Measurements from ENCODE around the gene TMEM45A. TPM values are rescaled to one million over a fixed set of nuclear protein-coding genes. Genes with fewer than 3 reads are reported as not detected.

Gene TMEM45A
- total and polyA plus RNA-seq, 7 donors: 1.5 to 5.4 (median 1.7) TPM

DNA sequence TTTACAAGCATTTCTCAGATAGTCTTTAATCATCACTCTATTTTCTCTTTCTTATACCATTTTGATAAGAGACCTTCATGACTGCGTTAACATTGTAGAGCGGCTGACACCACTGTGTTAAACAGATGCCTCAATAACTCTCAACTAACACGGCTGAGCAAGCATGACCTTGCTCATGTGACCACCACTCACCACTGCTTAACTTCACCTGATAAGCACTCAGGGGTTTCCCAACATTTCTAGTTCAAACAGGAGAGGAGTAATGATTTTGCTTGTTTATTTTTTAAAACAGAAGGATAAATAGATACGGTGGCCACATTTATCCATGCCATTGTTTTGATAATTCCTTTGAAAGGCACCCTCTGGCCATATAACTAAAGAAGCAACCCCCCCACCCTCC is 37.7 kb upstream of the TMEM45A start:
- no peaks in the 10 kb centered on the region for H3K27me3 ChIP-seq (ENCODE audit: insufficient read depth in 3 of 3, low read length in 2 of 3)
- H3K27ac ChIP-seq: no peak overlapping the region
- no peak overlapping the region for H3K4me3 ChIP-seq
- TF ChIP-seq, protein P1, sequence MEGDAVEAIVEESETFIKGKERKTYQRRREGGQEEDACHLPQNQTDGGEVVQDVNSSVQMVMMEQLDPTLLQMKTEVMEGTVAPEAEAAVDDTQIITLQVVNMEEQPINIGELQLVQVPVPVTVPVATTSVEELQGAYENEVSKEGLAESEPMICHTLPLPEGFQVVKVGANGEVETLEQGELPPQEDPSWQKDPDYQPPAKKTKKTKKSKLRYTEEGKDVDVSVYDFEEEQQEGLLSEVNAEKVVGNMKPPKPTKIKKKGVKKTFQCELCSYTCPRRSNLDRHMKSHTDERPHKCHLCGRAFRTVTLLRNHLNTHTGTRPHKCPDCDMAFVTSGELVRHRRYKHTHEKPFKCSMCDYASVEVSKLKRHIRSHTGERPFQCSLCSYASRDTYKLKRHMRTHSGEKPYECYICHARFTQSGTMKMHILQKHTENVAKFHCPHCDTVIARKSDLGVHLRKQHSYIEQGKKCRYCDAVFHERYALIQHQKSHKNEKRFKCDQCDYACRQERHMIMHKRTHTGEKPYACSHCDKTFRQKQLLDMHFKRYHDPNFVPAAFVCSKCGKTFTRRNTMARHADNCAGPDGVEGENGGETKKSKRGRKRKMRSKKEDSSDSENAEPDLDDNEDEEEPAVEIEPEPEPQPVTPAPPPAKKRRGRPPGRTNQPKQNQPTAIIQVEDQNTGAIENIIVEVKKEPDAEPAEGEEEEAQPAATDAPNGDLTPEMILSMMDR (IDR thresholded peaks at IDR 0.05): no peak
- ATAC-seq (no peak), DNase-seq (no peak)
- intact Hi-C loops (cut with DNase I): no loop called here
- no peaks in the 10 kb centered on the region for H3K9me3 ChIP-seq
- H3K4me1 ChIP-seq: no peaks in the 10 kb centered on the region
- WGBS, 3 donors: 87 to 89% (median 89%) methylated on average over 4 of the region's 4 CpGs
- H3K36me3 ChIP-seq (ENCODE audit: insufficient read depth in 1 of 2, low read depth in 1 of 2): peaks cover 0 to 6% of the 10 kb centered on the region in 2 donors

DNA sequence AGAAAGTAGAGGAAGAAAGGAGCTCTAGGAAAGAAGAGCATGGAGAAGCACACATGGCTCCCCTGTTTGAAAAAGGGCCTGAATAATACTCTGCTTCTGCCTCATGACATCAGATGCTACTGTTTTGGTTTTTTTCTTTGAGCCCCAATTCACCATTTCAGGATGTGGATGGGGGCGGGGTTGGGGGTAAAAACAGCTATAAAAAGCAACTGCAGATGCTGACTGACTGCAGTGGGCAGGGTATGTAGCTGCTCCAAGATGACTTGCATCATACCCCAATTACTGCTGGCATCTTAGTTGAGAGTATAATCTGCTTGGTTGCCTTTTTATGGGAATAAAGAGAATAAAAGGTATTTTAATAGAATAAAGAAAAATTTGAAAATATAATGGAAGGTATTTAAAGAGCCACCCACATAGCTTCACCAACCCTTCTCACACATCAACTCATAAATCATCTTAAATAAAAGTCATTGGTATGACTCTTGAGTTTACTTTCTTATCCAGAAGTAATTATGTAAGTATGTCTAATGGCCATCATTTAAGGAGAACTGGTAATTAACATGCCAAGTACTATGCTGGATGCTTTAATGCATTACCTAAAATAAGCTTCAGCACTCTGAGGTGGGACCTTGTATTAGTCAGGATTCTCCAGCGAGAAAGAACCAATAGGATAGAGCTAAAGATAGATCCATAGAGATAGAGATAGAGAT is 36.4 kb upstream of the TMEM45A start:
- H3K4me3 ChIP-seq: no peak overlapping the region
- peaks cover 0 to 6% of the 10 kb centered on the region in 2 donors for H3K36me3 ChIP-seq (ENCODE audit: insufficient read depth in 1 of 2, low read depth in 1 of 2)
- no peak overlapping the region for H3K27ac ChIP-seq
- DNase-seq (no peak), ATAC-seq (no peak)
- TF ChIP-seq, protein P1 (IDR thresholded peaks at IDR 0.05): no peak
- intact Hi-C loops (cut with DNase I): no loop called here
- 88 to 95% (median 92%) methylated on average over 2 of the region's 2 CpGs for whole genome bisulfite sequencing, 3 donors
- no peaks in the 10 kb centered on the region for H3K4me1 ChIP-seq
- no peaks in the 10 kb centered on the region for H3K9me3 ChIP-seq
- no peaks in the 10 kb centered on the region for H3K27me3 ChIP-seq (ENCODE audit: insufficient read depth in 3 of 3, low read length in 2 of 3)

DNA sequence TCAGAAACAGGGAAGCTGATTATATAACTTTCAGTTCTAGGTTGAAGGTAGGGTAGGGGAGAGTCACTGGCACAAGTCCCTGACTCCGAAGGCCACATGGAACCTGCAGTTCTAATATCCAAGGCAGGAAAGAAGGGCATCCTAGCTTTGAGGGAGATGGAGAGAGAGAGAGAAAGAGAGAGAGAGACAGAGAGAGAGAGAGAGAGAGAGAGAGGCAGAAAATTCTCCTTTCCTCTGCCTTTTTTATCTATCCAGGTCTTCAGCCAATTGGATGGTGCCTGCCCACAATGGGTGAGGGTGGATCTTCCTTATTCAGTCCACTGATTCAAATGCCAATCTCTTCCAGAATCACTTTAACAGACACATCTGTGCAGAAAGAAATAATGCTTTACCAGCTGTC is 35.7 kb upstream of the TMEM45A start:
- Histone ChIP-seq H3K27me3 (ENCODE audit: insufficient read depth in 3 of 3, low read length in 2 of 3) (no peaks in the 10 kb centered on the region), H3K27ac (no peak overlapping the region), H3K36me3 (ENCODE audit: insufficient read depth in 1 of 2, low read depth in 1 of 2) (peaks cover 0 to 6% of the 10 kb centered on the region in 2 donors), H3K9me3 (no peaks in the 10 kb centered on the region), H3K4me1 (no peaks in the 10 kb centered on the region), H3K4me3 (no peak overlapping the region)
- DNase-seq (no peak), ATAC-seq (no peak)
- intact Hi-C loops (cut with DNase I): loop anchor here in 1 of 2 donors (1.0 kb wide), 1 partner anchor 25 kb away; no protein-coding TSS in a partner anchor
- TF ChIP-seq, protein P1 (IDR thresholded peaks at IDR 0.05): no peak
- 95 to 96% (median 95%) methylated on average over 1 of the region's 1 CpG for WGBS, 3 donors

DNA sequence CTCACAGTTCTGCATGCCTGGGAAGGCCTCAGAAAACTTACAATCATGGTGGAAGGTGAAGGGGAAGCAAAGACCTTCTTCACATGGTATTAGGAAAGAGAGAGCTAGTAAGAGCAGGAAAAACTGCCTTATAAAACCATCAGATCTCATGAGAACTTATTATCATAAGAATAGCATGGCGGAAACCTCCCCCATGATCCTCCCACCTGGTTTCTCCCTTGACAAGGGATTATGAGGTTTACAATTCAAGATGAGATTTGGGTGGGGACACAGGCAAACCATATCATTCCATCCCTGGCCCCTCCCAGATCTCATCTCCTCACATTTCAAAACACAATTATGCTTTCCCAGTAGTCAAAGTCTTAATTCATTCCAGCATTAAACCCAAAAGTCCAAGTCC is 34.6 kb upstream of the TMEM45A start:
- H3K27me3 ChIP-seq (ENCODE audit: insufficient read depth in 3 of 3, low read length in 2 of 3): no peaks in the 10 kb centered on the region
- peaks cover 0 to 6% of the 10 kb centered on the region in 2 donors for H3K36me3 ChIP-seq (ENCODE audit: insufficient read depth in 1 of 2, low read depth in 1 of 2)
- no peak overlapping the region for H3K4me3 ChIP-seq
- ATAC-seq (no peak), DNase-seq (no peak)
- 100% methylated on average over 1 of the region's 1 CpG for WGBS, 3 donors
- no peaks in the 10 kb centered on the region for H3K9me3 ChIP-seq
- H3K27ac ChIP-seq: no peak overlapping the region
- TF ChIP-seq, protein P1 (IDR thresholded peaks at IDR 0.05): no peak
- H3K4me1 ChIP-seq: no peaks in the 10 kb centered on the region
- intact Hi-C loops (cut with DNase I): loop anchor here in 1 of 2 donors (1.0 kb wide), 1 partner anchor 27 kb away; no protein-coding TSS in a partner anchor

DNA sequence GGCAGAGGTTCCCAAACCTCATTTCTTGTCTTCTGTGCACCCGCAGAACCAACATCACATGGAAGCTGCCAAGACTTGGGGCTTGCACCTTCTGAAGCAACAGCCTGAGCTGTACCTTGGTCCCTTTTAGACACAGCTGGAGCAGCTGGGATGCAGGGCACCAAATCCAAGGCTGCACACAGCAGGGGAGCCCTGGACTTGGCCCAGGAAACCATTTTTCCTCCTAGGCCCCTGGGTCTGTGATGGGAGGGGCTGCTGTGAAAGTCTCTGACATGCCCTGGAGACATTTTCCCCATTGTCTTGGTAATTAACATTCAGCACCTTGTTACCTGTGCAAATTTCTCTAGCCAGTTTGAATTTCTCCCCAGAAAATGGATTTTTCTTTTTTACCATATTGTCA is 33.6 kb upstream of the TMEM45A start:
- Histone ChIP-seq H3K4me1 (no peaks in the 10 kb centered on the region), H3K36me3 (ENCODE audit: insufficient read depth in 1 of 2, low read depth in 1 of 2) (peaks cover 0 to 6% of the 10 kb centered on the region in 2 donors), H3K27ac (no peak overlapping the region), H3K4me3 (no peak overlapping the region), H3K9me3 (no peaks in the 10 kb centered on the region), H3K27me3 (ENCODE audit: insufficient read depth in 3 of 3, low read length in 2 of 3) (no peaks in the 10 kb centered on the region)
- ATAC-seq: no peak
- intact Hi-C loops (cut with DNase I): no loop called here
- 93 to 100% (median 94%) methylated on average over 1 of the region's 1 CpG for WGBS, 3 donors
- DNase-seq: no peak
- TF ChIP-seq, protein P1 (IDR thresholded peaks at IDR 0.05): no peak

All from psoas muscle (tissue), 8 donors.